ENCODE measurements around the gene PODXL2.

- TF ChIP-seq CTCF (IDR thresholded peaks at IDR 0.05; ENCODE audit: low read depth, low read length) (no peak), MYC (IDR thresholded peaks at IDR 0.05; ENCODE audit: low read depth, low read length) (no peak), POLR2A (IDR thresholded peaks at IDR 0.05; ENCODE audit: extremely low read depth, insufficient read length) (no peak)
Observed at GRCh38 chr3:127671523-127672428, 42.8 kb downstream of the PODXL2 start.
